Adrenal gland (tissue), 12 donors: ENCODE measurements around the gene TRAPPC2L. TPM values are rescaled to one million over a fixed set of nuclear protein-coding genes. Genes with fewer than 3 reads are reported as not detected.

ENCODE experiments used
- DNase-seq, 7 donors: peaks; one replicate each; pipeline ENCODE4 v3.0.0-alpha.2; 2019 to 2020
- H3K27ac ChIP-seq, 5 donors: fragments of 200-600 bp; sonication (generic) in 4 of 5; 1 replicate in 3 of 5; 2 replicates in 2 of 5; pipeline versions ENCODE4 v1.5.1 to v1.8.0; 2016 to 2020; ENCODE audit warnings: mild to moderate bottlenecking in 1 of 5
- H3K27me3 ChIP-seq: fragments of 200-600 bp; 2 replicates; pipeline ENCODE4 v1.8.0; 2021
- H3K36me3 ChIP-seq, 2 donors: fragments of 200-600 bp; replicated peaks in 1 of 2; 1 replicate in 1 of 2; 2 replicates in 1 of 2; pipeline versions ENCODE4 v1.5.1 to v1.8.0; 2018 to 2022
- H3K4me1 ChIP-seq, 2 donors: fragments of 200-600 bp; replicated peaks in 1 of 2; 1 replicate in 1 of 2; 2 replicates in 1 of 2; pipeline versions ENCODE4 v1.5.1 to v1.8.0; 2018 to 2021
- H3K4me3 ChIP-seq, 4 donors: fragments of 200-600 bp; sonication (generic) in 3 of 4; one replicate each; pipeline ENCODE4 v1.5.1; 2016 to 2018
- H3K9me3 ChIP-seq, 3 donors: fragments of 200-600 bp; sonication (generic) in 1 of 3; replicated peaks in 1 of 3; 1 replicate in 2 of 3; 2 replicates in 1 of 3; pipeline versions ENCODE4 v1.5.1 to v1.8.0; 2016 to 2021
- CTCF ChIP-seq, 6 experiments: fragments of 450-650 bp in 4 of 6; fragments of 200-600 bp in 2 of 6; sonication (generic) in 1 of 6; IDR thresholded peaks; 1 replicate in 5 of 6; 2 replicates in 1 of 6; pipeline versions ENCODE4 v1.5.1 to v1.8.0; 2016 to 2021; ENCODE audit warnings: antibody characterized with exemption in 6 of 6, mild to moderate bottlenecking in 2 of 6, moderate library complexity in 1 of 6
- POLR2A ChIP-seq, 2 donors: fragments of 450-650 bp; IDR thresholded peaks; one replicate each; pipeline ENCODE4 v1.6.1; 2017; ENCODE audit warnings: antibody characterized with exemption in 2 of 2, mild to moderate bottlenecking in 2 of 2, moderate library complexity in 1 of 2
- WGBS, 4 donors: extraction: QIAGEN DNeasy Blood & Tissue Kit in 2 of 4; methylation state at CpG; one replicate each; pipeline versions ENCODE4 v1.1.5 to v1.1.7; 2013 to 2017; 5-methylcytosine and 5-hydroxymethylcytosine counted together
- intact Hi-C, 2 donors: fragments of 100-400 bp; cut with DNase I; formaldehyde crosslinking; loops; one replicate each; pipeline versions ENCODE4 v1.14.1 to v1.15.0; 2022 to 2023
- polyA plus RNA-seq, 3 donors: library from polyadenylated mRNA; stranded (reverse); fragments of 200-250 nt in 2 of 3; fragments of 350-450 nt in 1 of 3; fragmentation: Illumina TruSeq in 1 of 3; extraction: RNeasy Lipid Tissue Mini Kit (QIAGEN cat#74804) in 1 of 3; gene quantifications; one replicate each; pipeline ENCODE4 v1.2.3, GENCODE V29; 2013 to 2014
- total RNA-seq, 9 donors: library from RNA; depleted of rRNA in 4 of 9; stranded (reverse); fragments of >200 nt in 4 of 9; fragments of 120-200 nt in 1 of 9; fragmentation: NEBNext Ultra II Directional in 1 of 9; extraction: Animal tissue kit (Norgen Biotek cat#: 25700) in 1 of 9; gene quantifications; one replicate each; pipeline versions ENCODE4 v1.1.0 to v1.2.4, GENCODE V29; 2013 to 2023
- donor health status: healthy with polysubstance abuse.
- donor health status: Bipolar disorder and iron deficiency.
- donor health status: DM: yes; HTN: yes; CAD: no.
- donor health status: DM: no; HTN: no; CAD: no.
- donor health status: DM: no; HTN: no; CAD: no.
- donor health status: DM: yes; HTN: yes; CAD: no.

Gene TRAPPC2L
- total and polyA plus RNA-seq, 12 donors = 56.7 to 279 (median 149) TPM

GRCh38 chr16:88895335-88895734, 38.4 kb downstream of the TRAPPC2L start:
- Histone ChIP-seq H3K27ac (no peak overlapping the region), H3K36me3 (no peaks in the 10 kb centered on the region), H3K4me1 (no peaks in the 10 kb centered on the region), H3K4me3 (no peak overlapping the region), H3K27me3 (no peaks in the 10 kb centered on the region), H3K9me3 (no peaks in the 10 kb centered on the region)
- no peak for DNase-seq
- WGBS, 4 donors = 92 to 96% (median 96%) methylated on average over 12 to 22 of the region's 22 CpGs
- intact Hi-C loops = no loop called here
- no peak for TF ChIP-seq CTCF (IDR thresholded peaks at IDR 0.05)
- TF ChIP-seq POLR2A (IDR thresholded peaks at IDR 0.05) = no peak

GRCh38 chr16:88896238-88897070, 39.5 kb downstream of the TRAPPC2L start:
- WGBS, 4 donors = 89 to 97% (median 91%) methylated on average over 9 to 57 of the region's 57 CpGs
- no peaks in the 10 kb centered on the region for H3K9me3 ChIP-seq
- H3K27ac ChIP-seq = no peak overlapping the region
- no peak for DNase-seq
- no peaks in the 10 kb centered on the region for H3K36me3 ChIP-seq
- no peaks in the 10 kb centered on the region for H3K27me3 ChIP-seq
- H3K4me1 ChIP-seq = no peaks in the 10 kb centered on the region
- no peak for TF ChIP-seq POLR2A (IDR thresholded peaks at IDR 0.05)
- no peak for TF ChIP-seq CTCF (IDR thresholded peaks at IDR 0.05)
- intact Hi-C loops = no loop called here
- no peak overlapping the region for H3K4me3 ChIP-seq

- H3K27me3 ChIP-seq = no peaks in the 10 kb centered on the region
- no peaks in the 10 kb centered on the region for H3K36me3 ChIP-seq
- no peaks in the 10 kb centered on the region for H3K9me3 ChIP-seq
- WGBS, 4 donors = 89 to 93% (median 91%) methylated on average over 31 to 34 of the region's 34 CpGs
- no peak for TF ChIP-seq POLR2A (IDR thresholded peaks at IDR 0.05)
- no peak for TF ChIP-seq CTCF (IDR thresholded peaks at IDR 0.05)
- H3K27ac ChIP-seq = no peak overlapping the region
- no peaks in the 10 kb centered on the region for H3K4me1 ChIP-seq
- H3K4me3 ChIP-seq = no peak overlapping the region
- intact Hi-C loops = no loop called here
- DNase-seq = no peak
Measured at GRCh38 chr16:88897696-88898425, 40.9 kb downstream of the TRAPPC2L start.

GRCh38 chr16:88899901-88900661, 43.2 kb downstream of the TRAPPC2L start:
- H3K27me3 ChIP-seq = no peaks in the 10 kb centered on the region
- DNase-seq = no peak
- no peaks in the 10 kb centered on the region for H3K9me3 ChIP-seq
- TF ChIP-seq POLR2A (IDR thresholded peaks at IDR 0.05) (no peak), CTCF (IDR thresholded peaks at IDR 0.05) (no peak)
- 86 to 91% (median 88%) methylated on average over 19 to 41 of the region's 41 CpGs; no CpG with 5 or more reads in 1 of the 4 donors for WGBS, 4 donors
- no peak overlapping the region for H3K27ac ChIP-seq
- no peak overlapping the region for H3K4me3 ChIP-seq
- H3K36me3 ChIP-seq = no peaks in the 10 kb centered on the region
- H3K4me1 ChIP-seq = peaks cover 0 to 9% of the 10 kb centered on the region in 2 donors
- intact Hi-C loops = no loop called here
